ENCODE measurements around the gene CETP.

The CETP gene

DNA sequence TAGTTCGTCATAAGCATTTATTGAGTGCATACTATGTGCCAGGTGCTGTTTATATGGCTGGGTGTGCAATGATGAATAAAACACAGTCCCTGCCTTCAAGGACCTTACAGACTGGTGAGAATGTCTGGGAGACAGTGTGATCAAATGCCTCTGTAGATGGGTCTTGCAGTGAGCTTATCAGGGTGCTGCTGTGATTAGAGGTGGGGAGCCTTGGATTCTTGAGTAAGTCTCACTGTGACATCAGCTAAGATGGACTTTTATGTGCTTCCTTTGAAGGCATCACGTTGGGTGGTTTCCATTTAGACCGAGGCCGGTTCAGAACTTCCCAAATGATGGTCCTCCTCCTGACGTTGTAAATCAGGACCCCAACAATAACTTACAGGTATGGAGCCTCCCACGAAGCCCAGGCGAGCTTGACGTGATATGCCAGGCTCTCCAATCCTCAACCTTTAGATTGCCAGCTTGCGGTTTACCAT, 19.9 kb upstream of the CETP start:
- no peak overlapping the region for H3K4me3 ChIP-seq (ENCODE audit: control insufficient read depth, low read depth, low read length)
- no peak for TF ChIP-seq CTCF (IDR thresholded peaks at IDR 0.05; ENCODE audit: control insufficient read depth, insufficient read depth, low read depth, low read length, missing control alignments)
- DNase-seq (ENCODE audit: low read depth): no peak

GRCh38 chr16:56943761-56944375, 17.9 kb upstream of the CETP start:
- H3K4me3 ChIP-seq (ENCODE audit: control insufficient read depth, low read depth, low read length): no peak overlapping the region
- DNase-seq (ENCODE audit: low read depth): no peak
- TF ChIP-seq CTCF (IDR thresholded peaks at IDR 0.05; ENCODE audit: control insufficient read depth, insufficient read depth, low read depth, low read length, missing control alignments): no peak

GRCh38 chr16:56944954-56945839, 16.6 kb upstream of the CETP start:
- TF ChIP-seq CTCF (IDR thresholded peaks at IDR 0.05; ENCODE audit: control insufficient read depth, insufficient read depth, low read depth, low read length, missing control alignments): no peak
- no peak overlapping the region for H3K4me3 ChIP-seq (ENCODE audit: control insufficient read depth, low read depth, low read length)
- no peak for DNase-seq (ENCODE audit: low read depth)

DNA sequence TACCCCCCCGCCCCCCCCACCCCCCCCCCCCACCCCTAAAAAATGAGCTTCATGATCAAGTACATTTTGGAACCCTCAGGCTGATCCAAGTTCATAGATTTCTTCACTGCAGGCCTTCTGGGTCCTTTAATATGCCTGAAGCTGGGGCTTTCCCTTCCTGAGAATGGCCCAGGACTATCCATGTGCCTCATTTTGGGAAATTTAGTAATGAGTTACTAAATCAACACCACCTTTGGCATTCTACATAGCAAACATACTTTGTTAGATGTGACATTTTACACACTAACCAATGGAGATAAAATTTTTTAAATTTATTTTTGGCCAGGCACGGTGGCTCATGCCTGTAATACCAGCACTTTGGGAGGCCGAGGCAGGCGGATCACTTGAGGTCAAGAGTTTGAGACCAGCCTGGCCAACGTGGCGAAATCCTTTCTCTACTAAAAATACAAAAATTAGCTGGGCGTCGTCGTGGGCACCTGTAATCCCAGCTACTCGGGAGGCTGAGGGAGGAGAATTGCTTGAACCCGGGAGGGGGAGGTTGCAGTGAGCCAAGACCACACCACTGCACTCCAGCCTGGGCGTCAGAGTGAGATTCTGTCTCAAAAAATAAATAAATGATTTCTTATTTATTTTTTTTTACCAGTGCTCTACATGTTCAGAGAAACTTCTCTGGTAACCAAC, 15.8 kb upstream of the CETP start:
- no peak overlapping the region for H3K4me3 ChIP-seq (ENCODE audit: control insufficient read depth, low read depth, low read length)
- no peak for DNase-seq (ENCODE audit: low read depth)
- no peak for TF ChIP-seq CTCF (IDR thresholded peaks at IDR 0.05; ENCODE audit: control insufficient read depth, insufficient read depth, low read depth, low read length, missing control alignments)

DNA sequence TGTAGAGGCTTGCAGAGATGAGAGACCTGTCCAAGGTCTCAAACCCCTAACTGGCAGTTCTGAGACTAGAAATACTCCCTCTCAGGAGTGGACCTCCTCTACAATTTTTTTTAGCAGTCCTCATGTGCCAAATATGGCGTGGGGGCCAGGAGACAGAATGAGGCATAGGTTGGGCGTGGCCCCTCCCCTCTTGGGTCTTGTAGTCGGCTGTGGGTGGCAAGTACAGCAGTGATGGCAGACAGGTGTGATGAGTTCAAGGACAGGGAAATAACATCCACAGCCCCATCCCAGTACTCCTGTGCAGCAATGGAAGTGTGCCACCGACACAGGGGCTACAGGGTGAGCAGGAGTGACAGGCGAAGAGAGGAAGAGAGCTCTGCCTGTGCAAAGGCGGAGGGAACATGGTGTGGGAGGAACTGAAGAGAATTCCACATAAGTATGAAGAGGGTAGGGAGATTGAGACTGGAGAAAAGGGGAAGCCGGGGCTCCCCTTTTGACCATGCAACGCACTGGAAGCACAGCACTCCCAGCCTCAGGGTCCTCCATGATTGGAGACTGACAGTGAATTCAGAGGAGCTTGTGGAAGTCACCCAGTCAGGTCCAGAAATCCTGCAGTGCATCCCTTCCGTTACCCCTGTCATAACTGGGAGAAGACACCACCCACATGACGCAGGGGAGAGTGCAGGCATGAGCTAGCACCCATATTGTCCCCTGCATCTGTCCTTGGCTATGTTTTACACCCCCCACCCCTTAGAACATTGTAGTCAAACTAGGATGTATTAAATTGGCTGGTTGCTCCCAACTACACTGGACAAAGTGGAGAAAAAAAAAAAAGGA, 14.8 kb upstream of the CETP start:
- no peak overlapping the region for H3K4me3 ChIP-seq (ENCODE audit: control insufficient read depth, low read depth, low read length)
- no peak for TF ChIP-seq CTCF (IDR thresholded peaks at IDR 0.05; ENCODE audit: control insufficient read depth, insufficient read depth, low read depth, low read length, missing control alignments)
- DNase-seq (ENCODE audit: low read depth): no peak

- no peak overlapping the region for H3K4me3 ChIP-seq (ENCODE audit: control insufficient read depth, low read depth, low read length)
- DNase-seq (ENCODE audit: low read depth): no peak
- no peak for TF ChIP-seq CTCF (IDR thresholded peaks at IDR 0.05; ENCODE audit: control insufficient read depth, insufficient read depth, low read depth, low read length, missing control alignments)
Observed at GRCh38 chr16:56947604-56947995, 14.2 kb upstream of the CETP start.
